SU-DHL-6 (cell line): ENCODE data around the gene SRPK1.

ENCODE experiments used
- EZH2phosphoT487 ChIP-seq: fragments of 200-600 bp; sonication (generic), shearing (Covaris generic); conservative IDR thresholded peaks from 2 replicates; pipeline ENCODE4 v1.6.1; 2018; ENCODE audit warnings: mild to moderate bottlenecking, antibody characterized with exemption, low read length, moderate library complexity, mixed read lengths
- TF ChIP-seq, protein P1 (sequence below): fragments of 200-600 bp; sonication (generic); IDR thresholded peaks from one replicate; pipeline ENCODE4 v1.5.1; 2017; ENCODE audit warnings: antibody characterized with exemption, mild to moderate bottlenecking, low read length, moderate library complexity; ENCODE audit not compliant: insufficient read depth, poor library complexity, severe bottlenecking

DNA sequence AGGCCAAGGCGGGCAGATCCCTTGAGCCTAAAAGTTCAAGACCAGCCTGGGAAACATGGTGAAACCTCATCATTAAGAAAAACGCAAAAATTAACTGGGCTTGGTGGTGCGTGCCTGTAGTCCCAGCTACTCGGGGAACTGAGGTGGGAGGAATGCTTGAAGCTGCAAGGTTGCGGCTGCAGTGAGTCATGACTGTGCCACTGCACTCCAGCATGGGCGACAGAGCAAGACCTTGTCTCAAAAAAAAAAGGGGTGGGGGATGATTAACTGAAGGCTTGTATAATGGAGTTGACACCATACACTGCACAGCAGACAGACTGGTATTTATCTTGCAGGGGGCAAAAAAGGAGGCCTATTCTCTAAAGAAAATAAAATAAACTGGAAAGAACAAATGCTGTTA, 27.7 kb downstream of the SRPK1 start:
- TF ChIP-seq, protein P1, sequence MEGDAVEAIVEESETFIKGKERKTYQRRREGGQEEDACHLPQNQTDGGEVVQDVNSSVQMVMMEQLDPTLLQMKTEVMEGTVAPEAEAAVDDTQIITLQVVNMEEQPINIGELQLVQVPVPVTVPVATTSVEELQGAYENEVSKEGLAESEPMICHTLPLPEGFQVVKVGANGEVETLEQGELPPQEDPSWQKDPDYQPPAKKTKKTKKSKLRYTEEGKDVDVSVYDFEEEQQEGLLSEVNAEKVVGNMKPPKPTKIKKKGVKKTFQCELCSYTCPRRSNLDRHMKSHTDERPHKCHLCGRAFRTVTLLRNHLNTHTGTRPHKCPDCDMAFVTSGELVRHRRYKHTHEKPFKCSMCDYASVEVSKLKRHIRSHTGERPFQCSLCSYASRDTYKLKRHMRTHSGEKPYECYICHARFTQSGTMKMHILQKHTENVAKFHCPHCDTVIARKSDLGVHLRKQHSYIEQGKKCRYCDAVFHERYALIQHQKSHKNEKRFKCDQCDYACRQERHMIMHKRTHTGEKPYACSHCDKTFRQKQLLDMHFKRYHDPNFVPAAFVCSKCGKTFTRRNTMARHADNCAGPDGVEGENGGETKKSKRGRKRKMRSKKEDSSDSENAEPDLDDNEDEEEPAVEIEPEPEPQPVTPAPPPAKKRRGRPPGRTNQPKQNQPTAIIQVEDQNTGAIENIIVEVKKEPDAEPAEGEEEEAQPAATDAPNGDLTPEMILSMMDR, result no peak
- TF ChIP-seq EZH2phosphoT487, result no peak
